HG02943 (cell line): ENCODE measurements around the gene DMBT1.

Source experiments
- ATAC-seq: cut with Tn5 transposase; IDR thresholded peaks from one replicate; pipeline ENCODE4 v1.9.1; 2021; ENCODE audit warnings: mild to moderate bottlenecking, low read depth, moderate library complexity; ENCODE audit not compliant: unreplicated experiment

DMBT1 gene

DNA sequence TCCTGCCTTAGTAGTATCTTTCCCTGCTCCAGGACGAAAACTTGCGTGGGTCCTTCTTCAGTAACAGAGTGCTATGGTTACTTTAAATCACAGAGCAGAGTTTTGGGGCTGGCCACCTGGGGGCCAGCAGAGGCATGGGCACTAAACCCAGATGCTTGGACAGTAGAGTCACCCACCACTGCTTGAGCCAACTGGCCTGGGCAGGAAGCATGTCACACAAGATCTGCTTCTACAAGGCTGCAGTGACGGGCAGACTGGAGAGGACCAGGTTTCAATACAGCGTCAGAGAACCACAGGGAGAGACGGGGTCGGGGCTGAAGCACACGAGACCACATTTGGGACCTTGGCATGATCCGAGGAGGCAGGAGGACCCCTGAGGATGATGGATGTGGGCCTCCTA is 14.3 kb upstream of the DMBT1 start:
- ATAC-seq: no peak

GRCh38 chr10:122548407-122549085 is 12.0 kb upstream of the DMBT1 start:
- ATAC-seq: no peak

DNA sequence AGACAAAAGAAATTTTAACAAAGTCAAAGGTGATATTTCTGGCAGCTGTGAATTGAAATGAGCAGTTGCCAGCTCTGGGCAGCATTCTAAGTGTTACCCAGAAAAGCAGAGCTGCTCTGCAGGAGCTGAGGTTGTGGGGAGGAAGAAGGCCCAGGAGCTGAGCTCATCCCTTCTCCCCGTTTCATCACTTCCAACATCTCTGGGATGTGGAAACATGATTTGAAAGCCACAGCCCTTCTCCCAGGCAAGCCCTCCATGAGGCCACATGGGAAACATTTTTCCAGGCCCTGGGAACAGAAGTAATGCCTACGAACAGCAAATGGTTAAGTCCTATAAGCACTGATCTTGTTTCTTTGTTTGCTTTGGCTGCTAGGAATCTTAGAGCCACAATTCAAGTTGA is 10.9 kb upstream of the DMBT1 start:
- ATAC-seq: no peak

DNA sequence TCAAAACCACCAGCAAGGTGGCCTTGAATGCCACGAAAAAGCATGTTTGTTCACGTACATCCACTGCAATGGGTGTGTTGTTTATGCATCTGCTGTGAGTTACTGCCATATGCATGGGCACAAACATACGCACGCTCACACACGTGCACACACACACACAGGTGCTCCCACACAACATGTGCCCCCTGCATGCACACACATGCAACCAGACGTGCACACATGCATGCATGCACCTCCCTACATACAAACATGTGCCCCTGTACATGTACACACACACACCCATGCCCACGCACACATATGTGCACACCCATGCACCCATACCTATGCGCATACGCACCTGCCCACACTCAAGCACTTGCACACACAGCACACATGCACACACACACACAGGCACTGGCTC is 10.1 kb upstream of the DMBT1 start:
- ATAC-seq: no peak

- no peak for ATAC-seq
These were observed 9.6 kb upstream of the DMBT1 start for GRCh38 chr10:122550983-122551382.

DNA sequence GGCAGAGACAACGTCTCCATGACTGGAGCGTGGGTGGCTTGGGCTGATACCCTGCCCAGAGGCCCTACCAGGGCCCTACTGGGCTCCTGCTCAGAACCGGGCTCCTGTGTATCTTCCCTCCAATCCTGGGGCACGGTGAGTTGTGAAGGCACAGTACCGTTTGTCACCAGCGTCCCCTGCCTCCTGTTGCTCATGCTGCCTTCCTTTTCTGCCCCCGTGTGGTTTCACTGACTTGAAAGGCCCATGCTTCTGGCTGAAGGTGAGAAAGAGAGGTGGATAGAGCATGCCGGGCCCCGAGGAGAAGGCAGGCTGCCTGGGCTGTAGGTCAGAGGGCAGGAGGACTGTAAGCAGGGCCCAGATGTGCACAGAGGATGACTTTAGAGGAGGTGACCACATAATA is 9.1 kb upstream of the DMBT1 start:
- no peak for ATAC-seq

DNA sequence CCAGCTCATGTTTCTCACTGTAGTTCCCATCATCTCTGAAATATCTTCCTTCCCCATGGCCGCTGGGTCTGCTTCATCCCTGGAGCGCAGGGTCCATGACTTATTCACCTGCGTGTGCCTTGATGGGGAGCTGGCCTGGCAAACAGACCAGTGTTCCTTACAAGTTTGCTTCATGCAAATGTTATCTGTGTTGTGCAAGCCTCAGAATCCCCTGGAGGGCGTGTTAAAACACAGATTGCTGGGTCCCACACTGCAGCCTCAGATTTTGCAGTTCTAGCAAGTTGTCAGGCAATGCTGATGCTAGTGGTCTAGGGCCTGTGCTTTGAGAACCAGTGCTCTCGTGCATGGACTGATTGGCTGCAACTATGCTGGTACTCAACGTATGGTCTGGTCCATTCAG is 7.2 kb upstream of the DMBT1 start:
- ATAC-seq: no peak

GRCh38 chr10:122554131-122555036 is 6.2 kb upstream of the DMBT1 start:
- ATAC-seq: no peak

DNA sequence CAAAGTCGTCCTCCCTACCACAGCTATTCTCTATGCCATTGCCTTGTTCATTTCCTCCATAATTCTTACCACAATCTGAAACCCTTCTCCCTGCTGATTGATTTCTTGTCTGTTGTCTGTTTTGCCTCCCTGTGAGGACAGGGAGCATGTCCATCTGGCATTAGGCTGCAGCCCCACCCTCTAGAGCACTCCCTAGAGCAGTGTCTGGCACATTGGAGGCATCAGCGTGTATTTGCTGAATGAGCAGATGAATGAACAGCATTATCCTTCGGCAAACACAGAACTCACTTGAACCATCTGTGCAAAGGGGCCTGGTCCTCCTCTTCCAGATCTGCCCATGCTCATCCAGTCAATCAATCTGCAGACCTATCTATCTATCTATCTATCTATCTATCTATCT is 5.1 kb upstream of the DMBT1 start:
- ATAC-seq: no peak

- no peak for ATAC-seq
These were observed 3.0 kb upstream of the DMBT1 start for GRCh38 chr10:122557516-122557915.

DNA sequence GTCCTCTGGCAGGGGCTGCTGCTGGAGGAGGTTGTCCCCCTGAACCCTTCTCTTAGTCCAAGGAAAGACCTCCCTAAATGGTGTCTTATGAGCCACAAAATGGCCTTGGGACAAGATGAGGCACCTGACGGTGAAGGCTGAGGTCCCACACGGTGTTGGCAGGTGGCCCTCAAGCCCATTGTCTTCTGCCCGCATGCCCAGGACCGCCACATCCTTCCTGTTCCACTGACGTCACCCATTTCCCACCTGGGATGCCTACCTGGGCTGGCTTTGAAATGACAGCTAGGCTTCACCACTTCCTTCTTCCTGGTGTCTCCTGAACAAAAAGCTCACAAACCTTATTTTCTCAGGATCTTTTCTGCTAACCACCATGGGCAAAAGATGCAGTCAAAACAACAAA is 2.1 kb upstream of the DMBT1 start:
- no peak for ATAC-seq

DNA sequence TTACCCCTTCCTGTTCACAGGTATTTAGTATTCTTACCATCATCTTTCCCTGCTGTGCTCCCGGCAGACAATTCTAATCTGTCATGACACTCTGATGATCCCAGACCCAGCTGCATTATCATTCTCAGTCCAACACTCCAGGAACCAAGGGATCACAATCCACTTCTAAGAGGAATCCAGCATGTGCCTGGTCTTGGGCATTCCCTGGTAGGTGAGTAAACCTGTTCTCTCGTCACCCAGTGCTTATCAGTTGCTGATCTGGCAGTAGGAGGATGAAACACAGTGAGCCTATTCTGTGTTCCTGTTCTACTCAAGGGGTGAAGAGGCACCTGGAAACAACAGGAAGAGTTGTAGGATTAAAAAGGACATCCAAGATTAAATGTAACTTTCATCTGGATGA is 1.3 kb upstream of the DMBT1 start:
- no peak for ATAC-seq

- no peak for ATAC-seq
These were observed 658 bp downstream of the DMBT1 start for GRCh38 chr10:122561212-122561611.

- ATAC-seq: no peak
These were observed 1.2 kb downstream of the DMBT1 start for GRCh38 chr10:122561792-122562191.

GRCh38 chr10:122564980-122565379 is 4.4 kb downstream of the DMBT1 start:
- no peak for ATAC-seq

DNA sequence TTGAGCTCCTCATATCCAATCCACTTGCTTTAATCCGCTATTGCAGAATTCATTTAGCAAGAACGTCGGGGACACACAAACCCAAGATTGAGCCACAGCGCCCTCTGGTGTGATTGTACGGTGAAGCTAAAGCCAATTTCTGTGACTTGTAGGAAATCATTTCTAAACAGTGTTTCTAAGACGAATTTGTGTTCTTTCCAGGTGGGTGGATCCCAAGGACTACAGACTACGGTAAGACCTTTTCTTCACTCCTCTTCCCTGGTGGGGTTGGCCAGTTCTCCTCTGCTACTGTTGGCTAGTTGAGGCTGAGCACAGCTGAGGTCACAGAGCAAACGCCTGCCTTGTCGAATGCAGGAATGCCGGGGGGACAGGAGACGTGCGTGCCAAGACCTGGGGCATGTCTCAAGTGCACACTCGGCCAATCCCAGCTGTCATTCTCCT is 5.2 kb downstream of the DMBT1 start:
- ATAC-seq: no peak

GRCh38 chr10:122566632-122567031 is 6.1 kb downstream of the DMBT1 start:
- no peak for ATAC-seq

- ATAC-seq: no peak
These were observed 6.6 kb downstream of the DMBT1 start for GRCh38 chr10:122567056-122567660.

GRCh38 chr10:122568551-122568950 is 8.0 kb downstream of the DMBT1 start:
- ATAC-seq: no peak

DNA sequence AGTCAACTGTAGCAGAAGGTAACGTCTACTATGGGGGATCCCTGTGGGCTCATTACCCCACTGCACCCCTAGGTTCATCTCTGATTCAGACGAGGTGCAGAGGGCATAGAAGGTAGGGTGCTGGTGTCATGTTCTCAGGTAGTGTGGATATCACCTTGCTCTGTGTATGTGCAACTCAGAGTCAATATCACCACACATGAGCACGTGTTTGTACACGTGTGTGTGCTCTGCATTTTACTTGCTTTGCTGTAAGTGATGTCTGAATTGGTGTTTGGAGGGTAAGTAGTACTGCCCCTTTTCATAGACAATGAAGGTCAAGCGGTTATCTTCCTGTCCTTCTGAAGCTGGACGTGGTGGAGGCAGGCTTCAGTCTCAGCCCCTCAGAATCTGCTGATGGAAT is 10.4 kb downstream of the DMBT1 start:
- no peak for ATAC-seq

- ATAC-seq: no peak
These were observed 11.3 kb downstream of the DMBT1 start for GRCh38 chr10:122571892-122572291.
